Measurements from ENCODE around the gene CCNT2.

- TF ChIP-seq POLR2AphosphoS5 (IDR thresholded peaks at IDR 0.05) (no peak), CTCF (IDR thresholded peaks at IDR 0.05) (no peak)
These were observed 34.2 kb upstream of the CCNT2 start for GRCh38 chr2:134884435-134884834.
